Gastroesophageal sphincter (tissue), 4 donors: ENCODE measurements around the gene PRKAR2A. TPM values are rescaled to one million over a fixed set of nuclear protein-coding genes. Genes with fewer than 3 reads are reported as not detected.
"Not testable (repeated sequence)": the region's sequence is repeated elsewhere in the genome, so short reads cannot be mapped to it uniquely, and the experiment has no call there.

Source experiments
- ATAC-seq: fragments of 150-250 bp; one replicate; pipeline ENCODE4 v1.9.1; 2016; ENCODE audit warnings: mild to moderate bottlenecking, moderate library complexity
- H3K27ac ChIP-seq, 4 donors: fragments of 200-600 bp; sonication (generic) in 3 of 4; 1 replicate in 3 of 4; 2 replicates in 1 of 4; pipeline ENCODE4 v1.5.1; 2016 to 2019
- H3K27me3 ChIP-seq: fragments of 200-600 bp; sonication (generic); one replicate; pipeline ENCODE4 v1.5.1; 2019
- H3K36me3 ChIP-seq, 2 donors: fragments of 200-600 bp; sonication (generic); one replicate each; pipeline ENCODE4 v1.5.1; 2019; ENCODE audit warnings: control low read depth in 1 of 2
- H3K4me1 ChIP-seq, 3 donors: fragments of 200-600 bp; sonication (generic); 1 replicate in 2 of 3; 2 replicates in 1 of 3; pipeline ENCODE4 v1.5.1; 2016 to 2019; ENCODE audit warnings: control low read depth in 2 of 3
- H3K4me3 ChIP-seq, 2 donors: fragments of 200-600 bp; sonication (generic); one replicate each; pipeline ENCODE4 v1.5.1; 2019; ENCODE audit warnings: mild to moderate bottlenecking in 1 of 2, moderate library complexity in 1 of 2
- H3K9me3 ChIP-seq, 3 donors: fragments of 200-600 bp; sonication (generic); one replicate each; pipeline ENCODE4 v1.5.1; 2017 to 2019; ENCODE audit warnings: control low read depth in 2 of 3
- EP300 ChIP-seq: sonication (generic); formaldehyde crosslinking; IDR thresholded peaks from one replicate; pipeline ENCODE4 v1.6.1; 2017; ENCODE audit warnings: antibody characterized with exemption, mild to moderate bottlenecking
- POLR2A ChIP-seq, 2 donors: fragments of 450-650 bp; IDR thresholded peaks; one replicate each; pipeline ENCODE4 v1.6.1; 2017; ENCODE audit warnings: antibody characterized with exemption in 2 of 2, mild to moderate bottlenecking in 2 of 2, moderate library complexity in 1 of 2
- POLR2AphosphoS5 ChIP-seq: sonication (generic); formaldehyde crosslinking; IDR thresholded peaks from one replicate; pipeline ENCODE4 v1.6.1; 2017; ENCODE audit warnings: antibody characterized with exemption
- WGBS, 2 donors: methylation state at CpG; one replicate each; pipeline ENCODE4 v1.1.5; 2018; ENCODE audit warnings: low coverage in 1 of 2; 5-methylcytosine and 5-hydroxymethylcytosine counted together
- total RNA-seq, 4 donors: library from RNA; depleted of rRNA; stranded (reverse); fragments of >200 nt; gene quantifications; one replicate each; pipeline ENCODE4 v1.1.0, GENCODE V29; 2016
- TF ChIP-seq, protein P1 (sequence below), 4 experiments: fragments of 200-600 bp in 2 of 4; fragments of 450-650 bp in 2 of 4; sonication (generic) in 1 of 4; IDR thresholded peaks; one replicate each; pipeline ENCODE4 v1.5.1; 2017 to 2019; ENCODE audit warnings: antibody characterized with exemption in 4 of 4, mild to moderate bottlenecking in 2 of 4, moderate library complexity in 2 of 4

Gene PRKAR2A
- total RNA-seq, 4 donors from 2014 or later = 33.7 to 45.0 (median 44.0) TPM

GRCh38 chr3:48798998-48799397 is 48.7 kb downstream of the PRKAR2A start:
- Histone ChIP-seq H3K36me3 (peaks cover 0 to 7% of the 10 kb centered on the region in 2 donors), H3K4me3 (no peak overlapping the region), H3K27me3 (no peaks in the 10 kb centered on the region), H3K4me1 (no peaks in the 10 kb centered on the region), H3K9me3 (no peaks in the 10 kb centered on the region), H3K27ac (no peak overlapping the region)
- no peak for ATAC-seq
- TF ChIP-seq POLR2A (IDR thresholded peaks at IDR 0.05) (no peak), POLR2AphosphoS5 (no peak), EP300 (no peak)
- TF ChIP-seq, protein P1, sequence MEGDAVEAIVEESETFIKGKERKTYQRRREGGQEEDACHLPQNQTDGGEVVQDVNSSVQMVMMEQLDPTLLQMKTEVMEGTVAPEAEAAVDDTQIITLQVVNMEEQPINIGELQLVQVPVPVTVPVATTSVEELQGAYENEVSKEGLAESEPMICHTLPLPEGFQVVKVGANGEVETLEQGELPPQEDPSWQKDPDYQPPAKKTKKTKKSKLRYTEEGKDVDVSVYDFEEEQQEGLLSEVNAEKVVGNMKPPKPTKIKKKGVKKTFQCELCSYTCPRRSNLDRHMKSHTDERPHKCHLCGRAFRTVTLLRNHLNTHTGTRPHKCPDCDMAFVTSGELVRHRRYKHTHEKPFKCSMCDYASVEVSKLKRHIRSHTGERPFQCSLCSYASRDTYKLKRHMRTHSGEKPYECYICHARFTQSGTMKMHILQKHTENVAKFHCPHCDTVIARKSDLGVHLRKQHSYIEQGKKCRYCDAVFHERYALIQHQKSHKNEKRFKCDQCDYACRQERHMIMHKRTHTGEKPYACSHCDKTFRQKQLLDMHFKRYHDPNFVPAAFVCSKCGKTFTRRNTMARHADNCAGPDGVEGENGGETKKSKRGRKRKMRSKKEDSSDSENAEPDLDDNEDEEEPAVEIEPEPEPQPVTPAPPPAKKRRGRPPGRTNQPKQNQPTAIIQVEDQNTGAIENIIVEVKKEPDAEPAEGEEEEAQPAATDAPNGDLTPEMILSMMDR (IDR thresholded peaks at IDR 0.05) = no peak
- 83 to 100% methylated on average over 1 of the region's 1 CpG for WGBS, 2 donors

GRCh38 chr3:48797626-48798025 is 50.0 kb downstream of the PRKAR2A start:
- WGBS, 2 donors = 100% methylated on average over 2 of the region's 2 CpGs
- TF ChIP-seq POLR2A (IDR thresholded peaks at IDR 0.05) (no peak), EP300 (no peak), POLR2AphosphoS5 (no peak)
- TF ChIP-seq, protein P1 (IDR thresholded peaks at IDR 0.05) = no peak
- Histone ChIP-seq H3K27ac (no peak overlapping the region), H3K27me3 (no peaks in the 10 kb centered on the region), H3K4me1 (no peaks in the 10 kb centered on the region), H3K36me3 (peaks cover 0 to 11% of the 10 kb centered on the region in 2 donors), H3K9me3 (no peaks in the 10 kb centered on the region), H3K4me3 (no peak overlapping the region)
- no peak for ATAC-seq

GRCh38 chr3:48795997-48796732 is 51.5 kb downstream of the PRKAR2A start:
- no peak for TF ChIP-seq EP300
- TF ChIP-seq, protein P1 (IDR thresholded peaks at IDR 0.05) = no peak
- no peak for TF ChIP-seq POLR2AphosphoS5
- no peak for TF ChIP-seq POLR2A (IDR thresholded peaks at IDR 0.05)
- peaks cover 0 to 11% of the 10 kb centered on the region in 2 donors for H3K36me3 ChIP-seq
- ATAC-seq = no peak
- no peak overlapping the region for H3K27ac ChIP-seq
- H3K27me3 ChIP-seq = no peaks in the 10 kb centered on the region
- H3K4me1 ChIP-seq = no peaks in the 10 kb centered on the region
- H3K9me3 ChIP-seq = no peaks in the 10 kb centered on the region
- WGBS, 2 donors = 60 to 79% methylated on average over 5 to 7 of the region's 7 CpGs
- H3K4me3 ChIP-seq = no peak overlapping the region

DNA sequence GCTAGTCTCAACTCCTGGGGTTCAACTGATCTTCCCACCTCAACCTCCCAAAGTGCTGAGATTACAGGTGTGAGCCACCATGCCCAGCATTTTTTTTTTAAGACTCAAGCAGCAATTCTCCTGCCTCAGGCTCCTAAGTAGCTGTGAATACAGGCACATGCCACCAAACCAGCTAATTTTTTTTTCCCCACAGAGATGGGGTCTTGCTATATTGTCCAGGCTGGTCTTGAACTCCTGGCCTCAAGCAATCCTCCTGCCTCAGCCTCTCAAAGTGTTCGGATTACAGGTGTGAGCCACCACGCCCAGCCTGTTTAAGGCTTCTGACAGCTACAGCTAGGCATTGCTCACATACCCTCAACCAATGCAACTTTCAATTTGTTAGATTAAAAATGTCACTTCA is 54.2 kb downstream of the PRKAR2A start:
- H3K27me3 ChIP-seq, H3K4me1 ChIP-seq, H3K27ac ChIP-seq, H3K9me3 ChIP-seq, ATAC-seq, H3K4me3 ChIP-seq: not testable (repeated sequence)
- peaks cover 0 to 30% of the 10 kb centered on the region in 2 donors for H3K36me3 ChIP-seq
- WGBS, 2 donors = 95 to 100% methylated on average over 1 to 2 of the region's 2 CpGs

DNA sequence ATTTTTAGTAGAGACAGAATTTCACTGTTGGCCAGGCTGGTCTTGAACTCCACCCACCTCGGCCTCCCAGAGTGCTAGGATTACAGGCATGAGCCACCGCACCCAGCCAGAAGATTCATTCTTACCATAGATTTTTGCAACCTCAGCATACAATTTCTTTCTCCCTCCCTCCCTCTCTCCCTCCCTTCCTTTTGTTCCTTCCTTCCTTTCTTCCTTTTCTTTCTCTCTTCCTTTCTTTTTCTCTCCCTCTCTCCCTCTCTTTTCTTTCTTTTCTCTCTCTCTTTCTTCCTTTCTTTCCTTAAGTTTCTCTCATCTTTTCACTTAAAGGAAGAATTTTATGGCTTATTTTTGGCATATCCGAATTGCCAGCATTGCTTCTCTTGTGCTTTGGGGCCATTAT is 58.0 kb downstream of the PRKAR2A start:
- Histone ChIP-seq H3K36me3 (peaks cover 0 to 56% of the 10 kb centered on the region in 2 donors), H3K9me3 (no peaks in the 10 kb centered on the region), H3K4me1 (no peaks in the 10 kb centered on the region), H3K27me3 (no peaks in the 10 kb centered on the region), H3K4me3 (no peak overlapping the region), H3K27ac (no peak overlapping the region)
- TF ChIP-seq POLR2AphosphoS5 (no peak), POLR2A (IDR thresholded peaks at IDR 0.05) (no peak), EP300 (no peak)
- 97 to 100% methylated on average over 2 to 3 of the region's 3 CpGs for WGBS, 2 donors
- no peak for ATAC-seq

DNA sequence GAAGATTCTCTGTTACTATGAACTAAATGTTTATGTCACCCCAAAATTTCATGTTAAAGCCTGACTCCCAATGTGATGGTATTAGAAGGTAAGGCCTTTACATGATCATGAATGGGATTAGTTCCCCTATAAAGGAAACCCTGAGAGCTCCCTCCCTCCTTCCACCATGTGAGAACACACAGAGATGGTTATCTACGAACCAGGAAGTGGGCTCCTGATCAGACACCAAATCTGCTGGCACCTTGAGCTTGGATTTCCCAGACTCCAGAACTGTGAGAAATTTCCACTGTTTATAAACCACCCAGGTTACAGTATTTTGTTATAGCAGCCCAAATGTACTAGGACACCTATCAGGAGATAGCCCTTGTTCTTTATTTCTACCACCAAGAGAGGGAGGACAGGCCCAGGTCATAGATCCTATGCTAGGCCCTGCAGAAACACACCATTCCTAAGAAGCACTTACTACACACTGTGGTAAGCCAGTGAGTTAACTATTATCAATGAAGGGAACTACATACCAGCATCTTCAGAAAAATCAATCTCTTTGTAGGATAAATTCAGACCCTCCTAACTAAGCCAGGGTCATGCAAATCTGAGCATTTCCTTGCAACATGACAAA is 59.0 kb downstream of the PRKAR2A start:
- Histone ChIP-seq H3K4me3 (no peak overlapping the region), H3K27ac (no peak overlapping the region), H3K9me3 (no peaks in the 10 kb centered on the region), H3K4me1 (no peaks in the 10 kb centered on the region), H3K36me3 (peaks cover 0 to 59% of the 10 kb centered on the region in 2 donors), H3K27me3 (no peaks in the 10 kb centered on the region)
- TF ChIP-seq EP300 = no peak
- TF ChIP-seq, protein P1 (IDR thresholded peaks at IDR 0.05) = no peak
- no peak for TF ChIP-seq POLR2A (IDR thresholded peaks at IDR 0.05)
- no peak for TF ChIP-seq POLR2AphosphoS5
- WGBS, 2 donors = 89 to 100% methylated on average over 1 of the region's 1 CpG
- no peak for ATAC-seq
